HG03196 (cell line): ENCODE data around the gene RPL4.
A peak's percentile ranks its signal among the peaks of the same experiment; 100 is the strongest.
"Not testable (repeated sequence)": the region's sequence is repeated elsewhere in the genome, so short reads cannot be mapped to it uniquely, and the experiment has no call there.

ENCODE experiments used
- ATAC-seq: cut with Tn5 transposase; IDR thresholded peaks from one replicate; pipeline ENCODE4 v1.9.1; 2021; ENCODE audit not compliant: unreplicated experiment

The RPL4 gene

GRCh38 chr15:66504563-66505429, at the start of gene RPL4, which contains the start of gene ZWILCH:
RPL4 (minus strand) TSS chr15:66504855; CDS start chr15:66504790, 65 bp downstream.
ZWILCH (plus strand) TSS chr15:66505326; CDS start chr15:66505339, 13 bp downstream.
- peak; percentile 71 for ATAC-seq

DNA sequence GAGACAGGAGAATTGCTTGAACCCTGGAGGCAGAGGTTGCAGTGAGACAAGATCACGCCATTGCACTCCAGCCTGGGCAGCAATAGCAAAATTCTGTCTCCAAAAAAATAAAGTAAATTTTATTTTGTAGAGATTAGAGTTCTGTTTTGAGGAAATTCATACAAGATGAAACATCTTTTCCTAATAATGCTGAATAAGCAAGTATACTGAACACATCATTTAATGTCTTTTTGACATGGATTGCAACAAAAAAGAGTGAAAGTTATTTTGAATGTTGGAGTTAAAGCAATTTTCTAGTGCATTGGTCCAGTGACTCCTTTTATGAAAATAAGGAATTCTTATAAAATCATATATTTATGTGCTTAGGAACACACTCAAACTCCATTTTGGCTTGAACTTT, 40.6 kb upstream of the RPL4 start:
- no peak for ATAC-seq

- no peak for ATAC-seq
Measured at GRCh38 chr15:66542896-66543295, 38.2 kb upstream of the RPL4 start.

GRCh38 chr15:66535056-66535455, 30.4 kb upstream of the RPL4 start:
- ATAC-seq, result no peak

GRCh38 chr15:66524838-66525237, 20.2 kb upstream of the RPL4 start:
- ATAC-seq, result no peak

DNA sequence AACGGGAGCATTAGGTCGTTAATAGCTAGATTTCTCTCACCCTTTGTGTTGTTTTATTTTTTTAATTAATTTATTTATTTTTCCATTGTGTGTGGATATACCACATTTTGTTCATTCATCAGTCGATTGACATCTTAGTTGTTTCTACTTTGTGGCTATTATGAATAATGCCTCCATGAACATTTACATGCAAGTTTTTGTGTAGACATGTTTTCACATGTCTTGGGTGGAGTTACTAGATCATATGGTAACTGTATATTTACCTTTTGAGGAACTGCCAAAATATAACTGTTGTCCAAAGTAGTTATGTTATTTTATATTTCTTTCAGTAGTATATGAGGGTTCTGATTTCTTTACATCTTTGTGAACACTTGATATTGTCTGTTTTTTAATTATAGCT, 19.3 kb upstream of the RPL4 start:
- ATAC-seq, result no peak

GRCh38 chr15:66515901-66516322, 11.3 kb upstream of the RPL4 start:
- no peak for ATAC-seq

DNA sequence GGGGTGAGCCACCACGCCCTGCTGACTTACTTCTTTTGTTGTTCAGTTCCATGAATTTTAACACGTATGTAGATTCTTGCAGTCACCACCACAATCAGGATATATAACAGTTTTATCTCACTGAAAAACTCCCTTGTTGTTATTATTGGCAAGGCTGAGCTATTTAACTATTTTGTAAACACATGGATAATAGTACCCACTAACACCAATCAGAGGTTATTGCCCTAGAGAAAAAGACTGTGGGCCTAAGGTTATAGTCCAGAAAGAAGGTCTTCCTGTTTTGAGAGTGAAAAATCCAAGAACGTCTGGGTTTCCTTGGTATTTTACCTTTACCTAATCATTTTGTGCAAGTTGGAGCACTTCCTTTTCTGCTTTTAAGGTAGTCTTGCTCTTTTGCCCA, 9.9 kb upstream of the RPL4 start:
- no peak for ATAC-seq

DNA sequence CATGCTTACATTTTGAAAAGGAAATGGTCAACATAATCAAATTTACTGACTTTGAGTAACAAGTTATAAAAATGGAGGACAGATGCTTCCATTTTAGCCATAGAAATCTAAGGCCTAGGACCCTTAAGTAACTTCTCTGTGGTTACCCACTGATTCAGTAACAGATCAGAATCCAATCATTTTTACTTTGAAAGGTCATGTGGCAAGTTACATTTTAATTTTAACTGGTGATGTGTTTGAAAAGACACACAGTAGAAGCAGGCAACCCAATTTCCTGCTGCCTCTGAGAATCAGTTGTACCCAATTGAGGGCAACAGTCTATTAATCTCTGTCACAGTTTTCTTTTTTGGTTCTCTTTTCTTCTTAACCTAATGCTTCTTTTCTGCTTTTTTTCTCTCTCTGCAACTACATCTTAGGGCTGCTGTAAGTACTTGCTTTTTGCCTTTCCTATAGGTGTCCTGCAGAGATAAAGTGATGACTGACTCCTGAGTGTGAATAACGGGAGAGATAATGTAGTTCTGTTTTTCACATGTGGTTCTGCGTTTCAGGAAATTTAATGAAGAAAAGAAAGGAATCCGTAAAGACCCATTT, 3.7 kb upstream of the RPL4 start:
- no peak for ATAC-seq

GRCh38 chr15:66505818-66506217, 1.2 kb upstream of the RPL4 start:
- ATAC-seq, result no peak

DNA sequence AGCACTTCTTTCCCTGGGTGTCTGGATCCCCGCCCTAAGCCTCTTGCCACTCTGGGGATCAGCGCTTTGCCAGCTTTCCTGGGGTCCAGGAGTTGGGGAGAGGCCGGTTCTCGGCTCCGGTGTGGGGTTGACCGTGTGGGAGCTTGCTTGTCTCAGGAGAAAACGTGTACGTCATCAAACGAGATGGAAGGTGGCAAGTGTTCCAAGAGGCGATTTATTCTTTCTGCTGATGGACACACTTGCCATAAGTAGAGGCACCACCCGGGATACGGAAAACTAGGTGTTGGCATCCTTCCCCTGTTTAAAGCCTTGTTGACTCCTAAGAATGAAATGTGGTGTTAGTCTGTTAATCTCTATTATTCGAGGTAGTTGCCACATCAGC, 766 bp upstream of the RPL4 start:
- no peak for ATAC-seq

DNA sequence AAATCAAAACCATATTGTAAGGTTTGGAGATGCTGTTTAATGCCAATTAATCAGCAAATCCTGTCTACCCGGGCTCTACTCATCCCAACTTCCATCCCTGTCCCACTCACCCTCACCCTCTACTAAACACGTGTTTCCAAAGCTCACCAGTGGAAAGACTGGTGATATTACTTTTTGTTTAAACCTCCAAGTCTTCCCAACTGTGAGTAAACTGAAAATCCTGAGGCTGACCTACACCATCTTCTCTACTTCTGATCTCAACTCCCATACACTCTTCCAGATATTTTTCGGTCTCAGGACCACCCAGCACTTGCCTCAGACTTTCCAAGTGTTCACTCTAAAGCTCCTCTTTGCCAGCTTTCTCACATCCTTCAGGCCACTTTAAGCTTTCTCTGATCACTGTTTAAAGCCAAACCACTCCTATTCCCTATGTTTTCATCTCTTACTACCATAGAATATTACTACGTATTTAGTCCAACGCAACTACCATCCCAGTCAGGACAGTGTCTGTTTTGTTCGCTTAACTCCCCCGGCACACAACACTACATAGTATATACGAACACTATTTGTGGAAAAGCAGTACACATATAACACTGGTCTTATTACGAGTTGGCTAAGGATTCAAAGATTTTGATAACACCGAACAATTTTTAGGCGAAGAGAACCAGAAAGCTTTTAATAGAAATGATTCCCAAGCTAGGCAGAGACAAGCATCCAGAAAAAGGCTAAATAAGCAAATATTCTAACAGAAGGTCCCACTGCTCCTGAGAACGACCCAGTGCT, 684 bp downstream of the RPL4 start:
- no peak for ATAC-seq

- ATAC-seq, result not testable (repeated sequence)
Measured at GRCh38 chr15:66503041-66503648, 1.5 kb downstream of the RPL4 start.

DNA sequence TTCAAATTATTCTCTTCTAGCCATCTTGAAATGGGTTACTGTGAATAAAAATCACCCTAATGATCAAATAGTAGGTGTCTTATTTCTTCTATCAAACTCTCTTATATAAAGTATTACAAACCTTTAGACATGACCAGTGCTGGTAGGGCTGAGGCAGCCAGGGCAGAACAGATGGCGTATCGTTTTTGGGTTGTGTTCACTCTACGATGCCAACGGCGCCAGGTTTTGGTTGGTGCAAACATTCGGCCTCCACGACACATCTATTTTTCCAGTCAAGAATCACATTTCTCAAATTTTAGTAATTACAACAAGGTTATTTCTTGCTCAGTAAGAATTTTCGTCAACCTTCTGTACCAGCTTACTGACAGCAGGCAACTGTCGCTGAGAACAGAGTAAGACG, 2.2 kb downstream of the RPL4 start:
- no peak for ATAC-seq

DNA sequence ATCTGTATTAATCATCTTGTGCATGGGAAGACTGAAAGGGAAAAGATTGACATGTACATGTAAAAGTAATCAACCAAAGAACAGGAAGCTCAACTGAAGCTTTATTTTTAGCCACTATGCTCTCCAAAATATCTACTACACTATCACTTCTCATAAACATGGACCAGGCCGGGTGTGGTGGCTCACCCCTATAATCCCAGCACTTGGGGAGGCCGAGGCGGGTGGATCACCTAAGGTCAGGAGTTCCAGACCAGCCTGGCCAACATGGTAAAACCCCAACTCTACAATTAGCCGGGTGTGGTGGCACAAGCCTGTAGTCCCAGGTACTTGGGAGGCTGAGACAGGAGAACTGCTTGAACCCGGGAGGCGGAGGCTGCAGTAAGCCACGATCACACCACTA, 4.3 kb downstream of the RPL4 start:
- not testable (repeated sequence) for ATAC-seq

- no peak for ATAC-seq
Measured at GRCh38 chr15:66498501-66499386, 5.9 kb downstream of the RPL4 start.

- peak; percentile 79 for ATAC-seq
Measured at GRCh38 chr15:66497502-66498455, 6.9 kb downstream of the RPL4 start, which contains the start of gene SNAPC5. SNAPC5 (minus strand) TSS chr15:66497762; CDS start chr15:66497731, 31 bp downstream.

DNA sequence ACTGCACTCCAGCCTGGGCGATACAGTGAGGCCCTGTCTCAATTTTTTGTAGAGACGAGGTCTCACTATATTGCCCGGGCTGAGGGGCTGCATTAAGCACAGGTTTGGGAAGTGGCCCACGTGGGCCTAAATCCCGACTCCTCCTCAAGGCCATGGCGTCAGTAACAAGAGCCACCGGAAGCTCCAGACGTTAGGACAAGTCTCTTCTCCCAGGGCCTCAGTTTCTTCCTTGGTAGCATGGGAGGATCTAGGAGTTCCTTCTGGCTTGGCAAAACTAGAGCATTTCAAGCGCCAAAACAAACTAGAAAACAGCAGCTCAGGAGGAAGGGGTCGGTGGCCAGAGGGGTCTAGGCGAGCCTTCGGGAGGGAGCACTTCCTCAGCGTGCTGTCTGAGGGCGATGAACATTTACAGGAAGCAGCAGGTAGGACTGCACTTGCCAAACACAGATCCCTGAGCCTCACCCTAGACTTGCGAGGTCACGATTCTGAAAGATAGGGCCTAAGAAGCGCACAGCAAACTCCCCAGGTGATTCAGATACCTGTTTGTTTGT, 7.6 kb downstream of the RPL4 start:
- ATAC-seq, result peak; percentile 15

DNA sequence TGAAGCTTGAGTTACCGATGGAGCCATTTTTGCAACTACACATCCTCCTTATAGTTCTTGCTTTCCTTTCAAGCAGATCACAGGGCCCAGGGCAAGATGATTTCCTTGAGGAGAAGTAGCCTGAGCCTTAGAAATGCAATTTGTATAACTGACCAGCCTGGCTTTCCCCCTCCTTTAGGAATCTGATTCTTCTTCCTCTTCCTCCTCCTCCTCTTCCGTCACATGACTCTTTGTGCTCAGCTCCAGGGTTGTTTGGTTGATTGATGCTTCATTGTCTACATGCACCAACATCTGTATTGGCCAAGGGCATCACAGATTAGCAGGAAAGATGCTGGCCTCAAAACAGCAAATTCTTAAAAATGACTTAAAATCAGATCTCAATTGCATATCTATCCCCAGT, 10.4 kb downstream of the RPL4 start:
- no peak for ATAC-seq
